H1 (cell line): ENCODE results near the gene GPR156. TPM values are rescaled to one million over a fixed set of nuclear protein-coding genes. Genes with fewer than 3 reads are reported as not detected.

Experiments used
- CTCF ChIA-PET: fragments of 300-600 bp; sonication (Branson Sonifier 250); formaldehyde crosslinking; loops from one replicate; lab custom pipeline; 2021; ENCODE audit not compliant: partially characterized antibody; lab: Charles Lee
- POLR2A ChIA-PET: fragments of 300-600 bp; sonication (Branson Sonifier 250); formaldehyde crosslinking; loops from one replicate; lab custom pipeline; 2021; ENCODE audit warnings: inconsistent platforms; ENCODE audit not compliant: partially characterized antibody; lab: Charles Lee
- DNase-seq, 2 experiments: peaks; one replicate each; pipeline versions ENCODE4 v3.0.0 to v3.0.0-alpha.2; 2010 to 2022; ENCODE audit warnings: low spot score in 2 of 2, low read depth in 1 of 2, mixed read lengths in 1 of 2
- FAIRE-seq: peaks from 2 replicates; lab custom pipeline; 2011; peaks lifted over from hg19 to GRCh38; lab: Jason Lieb, UNC
- H2AFZ ChIP-seq: 2 replicates; pipeline ENCODE4 v1.8.1; 2012; ENCODE audit warnings: low read length, inconsistent platforms
- H2AK5ac ChIP-seq: 2 replicates; pipeline ENCODE4 v1.6.1; 2013; ENCODE audit warnings: low read depth, low read length
- H2BK120ac ChIP-seq: replicated peaks from 2 replicates; pipeline ENCODE3; 2013; ENCODE audit warnings: low read depth, low read length, inconsistent platforms
- H2BK12ac ChIP-seq: 2 replicates; pipeline ENCODE4 v1.6.1; 2013; ENCODE audit warnings: low read depth, low read length
- H2BK15ac ChIP-seq: 2 replicates; pipeline ENCODE4 v1.6.1; 2013; ENCODE audit warnings: low read length
- H2BK20ac ChIP-seq: 2 replicates; pipeline ENCODE4 v1.6.1; 2013; ENCODE audit warnings: low read length
- H2BK5ac ChIP-seq: 2 replicates; pipeline ENCODE4 v1.6.1; 2013; ENCODE audit warnings: low read depth, low read length
- H3K14ac ChIP-seq: 2 replicates; pipeline ENCODE4 v1.6.1; 2013; ENCODE audit warnings: inconsistent platforms; ENCODE audit not compliant: insufficient read length
- H3K18ac ChIP-seq: 2 replicates; pipeline ENCODE4 v1.6.1; 2013; ENCODE audit warnings: low read length; ENCODE audit errors: extremely low read depth
- H3K23ac ChIP-seq: 2 replicates; pipeline ENCODE4 v1.6.1; 2013; ENCODE audit warnings: inconsistent platforms; ENCODE audit not compliant: insufficient read length
- H3K23me2 ChIP-seq: 2 replicates; pipeline ENCODE4 v1.6.1; 2013; ENCODE audit warnings: low read depth, low read length
- H3K27ac ChIP-seq: 2 replicates; pipeline ENCODE4 v1.6.1; 2011; ENCODE audit warnings: low read depth, low read length, inconsistent platforms
- H3K27me3 ChIP-seq, 4 experiments: replicated peaks in 1 of 4; 1 replicate in 1 of 4; 2 replicates in 3 of 4; pipeline versions ENCODE4 v1.6.1 to v1.8.1; 2011 to 2013; ENCODE audit warnings: low read length in 3 of 4, mild to moderate bottlenecking in 3 of 4, inconsistent platforms in 2 of 4, mixed read lengths in 2 of 4, moderate library complexity in 1 of 4; ENCODE audit not compliant: control insufficient read depth in 3 of 4, insufficient read depth in 3 of 4; ENCODE audit errors: extremely low read depth in 1 of 4
- H3K36me3 ChIP-seq, 4 experiments: 2 replicates each; pipeline versions ENCODE4 v1.6.1 to v1.8.1; 2011 to 2013; ENCODE audit warnings: mild to moderate bottlenecking in 4 of 4, low read length in 3 of 4, moderate library complexity in 2 of 4, control low read depth in 1 of 4, inconsistent platforms in 1 of 4; ENCODE audit not compliant: insufficient read depth in 4 of 4, control insufficient read depth in 2 of 4
- H3K4ac ChIP-seq: replicated peaks from 2 replicates; pipeline ENCODE3; 2013; ENCODE audit warnings: low read length, low read depth, mixed read lengths, inconsistent platforms; ENCODE audit not compliant: insufficient read length
- H3K4me1 ChIP-seq, 4 experiments: replicated peaks in 1 of 4; 1 replicate in 1 of 4; 2 replicates in 3 of 4; pipeline versions ENCODE4 v1.6.1 to v1.8.1; 2011 to 2013; ENCODE audit warnings: low read length in 3 of 4, inconsistent platforms in 2 of 4, mixed read lengths in 1 of 4; ENCODE audit not compliant: insufficient read depth in 4 of 4, control insufficient read depth in 3 of 4
- H3K4me2 ChIP-seq, 2 experiments: 2 replicates each; pipeline versions ENCODE4 v1.6.1 to v1.8.1; 2011 to 2013; ENCODE audit warnings: low read depth in 2 of 2, low read length in 2 of 2, control low read depth in 1 of 2, inconsistent platforms in 1 of 2, mild to moderate bottlenecking in 1 of 2; ENCODE audit not compliant: insufficient read depth in 1 of 2
- H3K4me3 ChIP-seq, 4 experiments: fragments of 200-600, 300-600 bp in 1 of 4; sonication (generic), shearing (Covaris generic), sonication (Bioruptor Twin) in 1 of 4; 2 replicates each; pipeline versions ENCODE4 v1.5.1 to v1.8.1; 2011 to 2016; ENCODE audit warnings: low read length in 4 of 4, low read depth in 3 of 4, control low read depth in 2 of 4, inconsistent platforms in 2 of 4, mild to moderate bottlenecking in 2 of 4, mixed read lengths in 1 of 4, moderate library complexity in 1 of 4; ENCODE audit not compliant: insufficient read depth in 2 of 4; ENCODE audit errors: extremely low read depth in 1 of 4
- H3K56ac ChIP-seq: replicated peaks from 2 replicates; pipeline ENCODE3; 2013; ENCODE audit warnings: low read depth, mild to moderate bottlenecking, mixed read lengths, low read length, inconsistent platforms; ENCODE audit not compliant: insufficient read length
- H3K79me1 ChIP-seq: 2 replicates; pipeline ENCODE4 v1.6.1; 2013; ENCODE audit warnings: low read depth, low read length, control low read depth
- H3K79me2 ChIP-seq, 2 experiments: 2 replicates each; pipeline versions ENCODE4 v1.6.1 to v1.8.1; 2012 to 2013; ENCODE audit warnings: low read length in 2 of 2, mild to moderate bottlenecking in 2 of 2, inconsistent platforms in 1 of 2; ENCODE audit not compliant: insufficient read depth in 2 of 2, control insufficient read depth in 1 of 2
- H3K9ac ChIP-seq, 4 experiments: replicated peaks in 1 of 4; 1 replicate in 1 of 4; 2 replicates in 3 of 4; pipeline versions ENCODE4 v1.6.1 to v1.8.1; 2011 to 2013; ENCODE audit warnings: low read depth in 3 of 4, low read length in 3 of 4, control low read depth in 2 of 4, mild to moderate bottlenecking in 2 of 4, moderate library complexity in 2 of 4, inconsistent platforms in 1 of 4; ENCODE audit errors: extremely low read depth in 1 of 4
- H3K9me3 ChIP-seq, 2 experiments: 2 replicates each; pipeline versions ENCODE4 v1.6.1 to v1.8.1; 2012 to 2013; ENCODE audit warnings: mild to moderate bottlenecking in 2 of 2, moderate library complexity in 2 of 2, control low read depth in 1 of 2, inconsistent platforms in 1 of 2, low read depth in 1 of 2, low read length in 1 of 2, mixed read lengths in 1 of 2; ENCODE audit not compliant: insufficient read depth in 2 of 2
- H4K20me1 ChIP-seq, 2 experiments: replicated peaks in 1 of 2; 2 replicates each; pipeline versions ENCODE3 to v1.8.1; 2011 to 2013; ENCODE audit warnings: inconsistent platforms in 2 of 2, low read length in 2 of 2, mild to moderate bottlenecking in 1 of 2; ENCODE audit not compliant: insufficient read depth in 2 of 2, control insufficient read depth in 1 of 2
- H4K5ac ChIP-seq: 2 replicates; pipeline ENCODE4 v1.6.1; 2013; ENCODE audit warnings: low read length, low read depth, mixed read lengths, inconsistent platforms; ENCODE audit not compliant: insufficient read length
- H4K8ac ChIP-seq: 2 replicates; pipeline ENCODE4 v1.8.0; 2013; ENCODE audit warnings: mild to moderate bottlenecking, moderate library complexity, low read length, inconsistent platforms; ENCODE audit not compliant: insufficient read depth; ENCODE audit errors: extremely low read depth
- H4K91ac ChIP-seq: replicated peaks from 2 replicates; pipeline ENCODE3; 2013; ENCODE audit warnings: low read length, mixed read lengths, inconsistent platforms; ENCODE audit not compliant: insufficient read length
- RNF2 ChIP-seq: fragments of 200-900, 300-1000 bp; sonication (generic); IDR thresholded peaks from 2 replicates; pipeline ENCODE4 v1.7.1; 2016; ENCODE audit warnings: borderline replicate concordance, low read depth, mild to moderate bottlenecking, antibody characterized with exemption, low read length; ENCODE audit not compliant: poor library complexity, severe bottlenecking; ENCODE audit errors: missing control alignments
- SP4 ChIP-seq: IDR thresholded peaks from 2 replicates; pipeline ENCODE4 v1.6.1; 2012; ENCODE audit warnings: low read length, inconsistent platforms
- WGBS, 2 experiments: shearing (Covaris generic) in 1 of 2; methylation state at CpG; one replicate each; pipeline versions ENCODE4 v1.1.6 to v1.1.7; 2013 to 2015; ENCODE audit warnings: low lambda C conversion rate in 2 of 2, mixed read lengths in 2 of 2, inconsistent platforms in 1 of 2, low coverage in 1 of 2, missing lambda C conversion rate in 1 of 2; ENCODE audit not compliant: insufficient replicate concordance in 2 of 2, insufficient coverage in 1 of 2, insufficient read length in 1 of 2; ENCODE audit errors: extremely low coverage in 1 of 2, missing lambda C conversion rate in 1 of 2; 5-methylcytosine and 5-hydroxymethylcytosine counted together
- polyA plus RNA-seq, 7 experiments: library from polyadenylated mRNA; depleted of rRNA in 3 of 7; stranded (reverse) in 5 of 7; unstranded in 2 of 7; fragments of >200 nt in 5 of 7; fragments of 200-250 nt in 2 of 7; gene quantifications; 1 replicate in 5 of 7; 2 replicates in 1 of 7; 4 replicates in 1 of 7; pipeline versions ENCODE4 v1.2.1 to v1.2.3, GENCODE V29; 2011 to 2013; ENCODE audit warnings: missing spikeins in 2 of 7, mixed read lengths in 2 of 7
- total RNA-seq: library from RNA; stranded (reverse); fragmentation: NEBNext Ultra II Directional; extraction: Animal tissue kit (Norgen Biotek cat#: 25700); gene quantifications from 2 replicates; pipeline ENCODE4 v1.2.1, GENCODE V29; 2021

The GPR156 gene
- total and polyA plus RNA-seq, 2 of the 8 experiments (the other 6 are each of a cell fraction or from before 2014, with no cell fraction given) = 1.6 to 1.8 TPM

GRCh38 chr3:120280026-120280425, 5.0 kb downstream of the GPR156 start:
- WGBS, 2 experiments = 88% methylated on average over 1 of the region's 1 CpG; no CpG with 5 or more reads in 1 of the 2 experiments
- Histone ChIP-seq H3K79me1 (no peaks in the 10 kb centered on the region), H2BK5ac (no peak overlapping the region), H4K20me1 (no peaks in the 10 kb centered on the region), H3K27me3 (peaks cover 0 to 14% (median 12%) of the 10 kb centered on the region in 4 experiments; a peak in 5 of 7 replicates), H2AFZ (no peak overlapping the region), H2BK20ac (no peak overlapping the region), H3K18ac (no peak overlapping the region), H3K4ac (no peak overlapping the region), H4K8ac (no peak overlapping the region), H3K4me3 (no peak overlapping the region), H3K56ac (no peak overlapping the region), H3K14ac (no peak overlapping the region), H2BK15ac (no peak overlapping the region), H3K27ac (no peak overlapping the region), H3K36me3 (no peaks in the 10 kb centered on the region), H3K9ac (no peak overlapping the region)
- FAIRE-seq = no peak
- TF ChIP-seq SP4 (no peak), RNF2 (no peak)
- TF ChIP-seq, all 59 proteins: peak for 0
- Histone ChIP-seq H2BK120ac (no peak overlapping the region), H3K23ac (no peak overlapping the region), H4K91ac (no peak overlapping the region), H2AK5ac (no peak overlapping the region), H2BK12ac (no peak overlapping the region), H3K4me2 (no peak overlapping the region), H4K5ac (no peak overlapping the region), H3K23me2 (peaks cover 2% of the 10 kb centered on the region; the same call in 1 of the 2 replicates), H3K4me1 (peaks cover 0 to 5% (median 3%) of the 10 kb centered on the region in 4 experiments; a peak in 4 of 7 replicates), H3K9me3 (no peaks in the 10 kb centered on the region), H3K79me2 (no peaks in the 10 kb centered on the region)
- CTCF ChIA-PET = interaction anchor here (0.6 to 1.6 kb wide), 2 partner anchors 9 to 537 kb away, joined by 3 read pairs; no protein-coding TSS in a partner anchor
- DNase-seq = no peak
- POLR2A ChIA-PET = no interaction called here
